Vagina (tissue), 2 donors: ENCODE data around the gene NPPA.

Experiments
- POLR2AphosphoS5 ChIP-seq, 2 donors: sonication (generic); formaldehyde crosslinking; IDR thresholded peaks; one replicate each; pipeline ENCODE4 v1.9.0; 2017; ENCODE audit warnings: antibody characterized with exemption in 2 of 2, mild to moderate bottlenecking in 2 of 2, low read depth in 1 of 2; ENCODE audit not compliant: insufficient read depth in 1 of 2
- TF ChIP-seq, protein P1 (sequence below), 3 experiments: fragments of 450-650 bp in 2 of 3; fragments of 200-600 bp in 1 of 3; sonication (generic) in 1 of 3; IDR thresholded peaks; one replicate each; pipeline ENCODE4 v1.5.1; 2017 to 2019; ENCODE audit warnings: antibody characterized with exemption in 3 of 3, mild to moderate bottlenecking in 2 of 3, moderate library complexity in 2 of 3

GRCh38 chr1:11855430-11855829, 7.8 kb upstream of the NPPA start:
- TF ChIP-seq, protein P1, sequence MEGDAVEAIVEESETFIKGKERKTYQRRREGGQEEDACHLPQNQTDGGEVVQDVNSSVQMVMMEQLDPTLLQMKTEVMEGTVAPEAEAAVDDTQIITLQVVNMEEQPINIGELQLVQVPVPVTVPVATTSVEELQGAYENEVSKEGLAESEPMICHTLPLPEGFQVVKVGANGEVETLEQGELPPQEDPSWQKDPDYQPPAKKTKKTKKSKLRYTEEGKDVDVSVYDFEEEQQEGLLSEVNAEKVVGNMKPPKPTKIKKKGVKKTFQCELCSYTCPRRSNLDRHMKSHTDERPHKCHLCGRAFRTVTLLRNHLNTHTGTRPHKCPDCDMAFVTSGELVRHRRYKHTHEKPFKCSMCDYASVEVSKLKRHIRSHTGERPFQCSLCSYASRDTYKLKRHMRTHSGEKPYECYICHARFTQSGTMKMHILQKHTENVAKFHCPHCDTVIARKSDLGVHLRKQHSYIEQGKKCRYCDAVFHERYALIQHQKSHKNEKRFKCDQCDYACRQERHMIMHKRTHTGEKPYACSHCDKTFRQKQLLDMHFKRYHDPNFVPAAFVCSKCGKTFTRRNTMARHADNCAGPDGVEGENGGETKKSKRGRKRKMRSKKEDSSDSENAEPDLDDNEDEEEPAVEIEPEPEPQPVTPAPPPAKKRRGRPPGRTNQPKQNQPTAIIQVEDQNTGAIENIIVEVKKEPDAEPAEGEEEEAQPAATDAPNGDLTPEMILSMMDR (IDR thresholded peaks at IDR 0.05) = no peak
- no peak for TF ChIP-seq POLR2AphosphoS5 (IDR thresholded peaks at IDR 0.05; ENCODE audit: insufficient read depth in 1 of 2, low read depth in 1 of 2)
